B cell (primary cell): ENCODE measurements around the gene MAGEB3.

Experiments used
- CTCF ChIP-seq: fragments of 200-600 bp; IDR thresholded peaks from one replicate; pipeline ENCODE4 v1.8.0; 2022; ENCODE audit warnings: antibody characterized with exemption, mild to moderate bottlenecking
- EZH2 ChIP-seq: IDR thresholded peaks from 2 replicates; pipeline ENCODE4 v1.6.1; 2012; ENCODE audit warnings: borderline replicate concordance, low read depth, mild to moderate bottlenecking, moderate library complexity, low read length; ENCODE audit not compliant: insufficient read depth, poor library complexity, severe bottlenecking

- no peak for TF ChIP-seq CTCF
- TF ChIP-seq EZH2, result no peak
Measured at GRCh38 chrX:30262763-30263162, 32.3 kb downstream of the MAGEB3 start.
